ENCODE measurements around the gene TBC1D9B. TPM values are rescaled to one million over a fixed set of nuclear protein-coding genes. Genes with fewer than 3 reads are reported as not detected.

Gene TBC1D9B
- total and polyA plus RNA-seq, 2 experiments from 2014 or later = 55.7 to 78.8 TPM

GRCh38 chr5:179900206-179900605, 7.5 kb downstream of the TBC1D9B start:
- DNase-seq = no peak
- 83 to 85% methylated on average over 9 of the region's 9 CpGs for WGBS, 2 experiments (ENCODE audit: low coverage in 1 of 2, low lambda C conversion rate in 2 of 2, missing lambda C conversion rate in 2 of 2)
- no peak overlapping the region for H2AFZ ChIP-seq
- H3K27ac ChIP-seq = no peak overlapping the region
- in situ Hi-C loops (cut with MboI) = no loop called here
- peaks cover 42% of the 10 kb centered on the region; the same call in 1 of the 2 replicates for H3K36me3 ChIP-seq (ENCODE audit: low read depth)
- H3K27me3 ChIP-seq (replicated peaks; ENCODE audit: insufficient read depth) = no peaks in the 10 kb centered on the region
- H3K79me2 ChIP-seq (ENCODE audit: insufficient read depth) = peaks cover 65% of the 10 kb centered on the region
- H3K4me1 ChIP-seq (ENCODE audit: insufficient read depth) = no peaks in the 10 kb centered on the region
- no peak for TF ChIP-seq EZH2 (IDR thresholded peaks at IDR 0.05; ENCODE audit: insufficient read depth, poor library complexity, severe bottlenecking)
- TF ChIP-seq EZH2phosphoT487 (IDR thresholded peaks at IDR 0.05; ENCODE audit: insufficient read depth, low read depth) = no peak
- no peak overlapping the region for H3K4me2 ChIP-seq (ENCODE audit: unreplicated experiment)
- H4K20me1 ChIP-seq (ENCODE audit: insufficient read depth) = no peaks in the 10 kb centered on the region; the same call in 1 of the 2 replicates
- no peak overlapping the region for H3K4me3 ChIP-seq
- H3K9me2 ChIP-seq (ENCODE audit: insufficient read depth) = no peaks in the 10 kb centered on the region
- H3K9ac ChIP-seq = no peak overlapping the region
- no peaks in the 10 kb centered on the region for H3K9me3 ChIP-seq (ENCODE audit: low read depth)
- no peaks in the 10 kb centered on the region for H3F3A ChIP-seq (ENCODE audit: insufficient read depth)

DNA sequence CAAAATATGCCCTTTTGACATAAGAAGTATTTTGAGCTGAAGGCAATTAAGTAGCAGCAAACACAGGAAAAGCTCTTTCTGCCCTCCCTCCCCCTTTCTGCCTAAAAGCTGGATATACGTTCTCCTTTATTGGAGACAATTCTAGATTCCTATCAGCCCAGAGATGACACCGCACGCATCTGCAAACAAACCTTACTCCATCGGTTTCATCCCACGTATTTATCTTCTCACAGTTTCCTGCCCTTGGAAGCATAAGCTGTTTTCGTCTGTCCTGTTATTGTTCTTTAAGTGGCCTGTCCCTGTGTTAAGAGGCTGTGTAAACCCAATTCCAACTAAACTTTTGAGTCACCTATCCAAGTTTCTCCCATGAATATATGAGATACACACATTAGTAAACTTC, 11.8 kb downstream of the TBC1D9B start:
- Histone ChIP-seq H3K9me2 (ENCODE audit: insufficient read depth) (no peaks in the 10 kb centered on the region), H4K20me1 (ENCODE audit: insufficient read depth) (no peaks in the 10 kb centered on the region; the same call in 1 of the 2 replicates), H3K36me3 (ENCODE audit: low read depth) (peaks cover 34% of the 10 kb centered on the region; the same call in 1 of the 2 replicates), H3K27me3 (replicated peaks; ENCODE audit: insufficient read depth) (no peaks in the 10 kb centered on the region), H3K4me2 (ENCODE audit: unreplicated experiment) (no peak overlapping the region), H3K9ac (no peak overlapping the region), H3K27ac (no peak overlapping the region), H3F3A (ENCODE audit: insufficient read depth) (no peaks in the 10 kb centered on the region), H2AFZ (no peak overlapping the region), H3K4me3 (no peak overlapping the region), H3K4me1 (ENCODE audit: insufficient read depth) (no peaks in the 10 kb centered on the region), H3K79me2 (ENCODE audit: insufficient read depth) (peaks cover 23% of the 10 kb centered on the region), H3K9me3 (ENCODE audit: low read depth) (no peaks in the 10 kb centered on the region)
- in situ Hi-C loops (cut with MboI) = no loop called here
- TF ChIP-seq EZH2 (IDR thresholded peaks at IDR 0.05; ENCODE audit: insufficient read depth, poor library complexity, severe bottlenecking) (no peak), EZH2phosphoT487 (IDR thresholded peaks at IDR 0.05; ENCODE audit: insufficient read depth, low read depth) (no peak)
- DNase-seq = no peak
- 85 to 86% methylated on average over 6 of the region's 6 CpGs for WGBS, 2 experiments (ENCODE audit: low coverage in 1 of 2, low lambda C conversion rate in 2 of 2, missing lambda C conversion rate in 2 of 2)

GRCh38 chr5:179893958-179894895, 13.5 kb downstream of the TBC1D9B start:
- Histone ChIP-seq H3K36me3 (ENCODE audit: low read depth) (peaks cover 27% of the 10 kb centered on the region; the same call in 1 of the 2 replicates), H3K4me3 (no peak overlapping the region), H3K4me2 (ENCODE audit: unreplicated experiment) (no peak overlapping the region), H3K9me2 (ENCODE audit: insufficient read depth) (no peaks in the 10 kb centered on the region), H3K27ac (no peak overlapping the region), H2AFZ (no peak overlapping the region), H3K27me3 (replicated peaks; ENCODE audit: insufficient read depth) (no peaks in the 10 kb centered on the region), H3K9ac (no peak overlapping the region), H4K20me1 (ENCODE audit: insufficient read depth) (no peaks in the 10 kb centered on the region; the same call in 1 of the 2 replicates), H3K9me3 (ENCODE audit: low read depth) (no peaks in the 10 kb centered on the region), H3K79me2 (ENCODE audit: insufficient read depth) (peaks cover 7% of the 10 kb centered on the region; the same call in 1 of the 2 replicates), H3K4me1 (ENCODE audit: insufficient read depth) (no peaks in the 10 kb centered on the region), H3F3A (ENCODE audit: insufficient read depth) (no peaks in the 10 kb centered on the region)
- no peak for DNase-seq
- 97 to 98% methylated on average over 19 to 26 of the region's 26 CpGs for WGBS, 2 experiments (ENCODE audit: low coverage in 1 of 2, low lambda C conversion rate in 2 of 2, missing lambda C conversion rate in 2 of 2)
- in situ Hi-C loops (cut with MboI) = no loop called here
- TF ChIP-seq EZH2phosphoT487 (IDR thresholded peaks at IDR 0.05; ENCODE audit: insufficient read depth, low read depth) (no peak), EZH2 (IDR thresholded peaks at IDR 0.05; ENCODE audit: insufficient read depth, poor library complexity, severe bottlenecking) (no peak)

DNA sequence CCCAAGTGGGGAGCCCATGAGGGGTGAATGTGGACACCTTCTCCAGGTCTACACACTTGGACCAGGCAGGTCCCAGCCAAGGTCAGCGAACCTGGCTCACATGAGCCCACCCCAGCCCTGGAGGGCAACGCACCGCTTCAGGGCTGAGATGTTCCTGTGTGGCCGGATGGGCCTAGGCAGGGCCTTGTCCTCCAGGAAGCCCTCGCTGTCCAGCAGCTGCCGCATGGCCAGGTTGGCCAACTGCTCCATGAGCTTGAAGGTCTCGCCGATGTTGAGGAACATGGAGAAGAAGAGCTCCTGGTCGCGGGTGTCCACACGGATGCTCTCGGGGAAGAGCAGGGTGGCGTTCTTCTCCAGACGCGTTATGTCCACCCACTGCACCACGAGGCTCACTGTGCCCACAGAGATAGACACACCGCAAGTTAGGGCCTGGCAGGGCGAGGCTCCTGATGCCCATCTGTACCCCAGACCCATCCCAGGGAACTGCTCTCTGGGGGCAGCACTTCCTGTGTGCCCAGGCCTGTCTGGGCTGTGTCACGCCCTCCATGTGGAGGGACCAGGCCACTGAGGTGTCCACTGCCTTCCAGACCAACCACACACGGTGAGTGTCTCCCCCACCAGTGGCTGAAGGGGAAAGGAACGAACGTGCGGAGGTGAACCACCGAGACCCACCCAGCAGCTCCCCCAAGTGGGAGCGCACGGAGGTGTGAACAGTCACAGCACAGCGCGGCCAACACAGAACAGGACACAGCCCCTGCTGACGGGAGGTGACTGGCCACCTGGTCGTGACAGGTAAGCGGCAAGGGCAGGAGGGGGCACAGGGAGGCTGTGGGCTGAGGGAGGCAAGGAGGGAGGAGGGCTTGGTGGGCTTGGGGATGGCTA, 14.4 kb downstream of the TBC1D9B start:
- in situ Hi-C loops (cut with MboI) = no loop called here
- peaks cover 19% of the 10 kb centered on the region; the same call in 1 of the 2 replicates for H3K36me3 ChIP-seq (ENCODE audit: low read depth)
- no peak for TF ChIP-seq EZH2 (IDR thresholded peaks at IDR 0.05; ENCODE audit: insufficient read depth, poor library complexity, severe bottlenecking)
- TF ChIP-seq EZH2phosphoT487 (IDR thresholded peaks at IDR 0.05; ENCODE audit: insufficient read depth, low read depth) = no peak

More for the DNA sequence above, 14.4 kb downstream of the TBC1D9B start:
- H2AFZ ChIP-seq = no peak overlapping the region
- no peak overlapping the region for H3K27ac ChIP-seq
- no peak overlapping the region for H3K9ac ChIP-seq
- no peaks in the 10 kb centered on the region for H3F3A ChIP-seq (ENCODE audit: insufficient read depth)
- H3K4me1 ChIP-seq (ENCODE audit: insufficient read depth) = no peaks in the 10 kb centered on the region
- H3K9me2 ChIP-seq (ENCODE audit: insufficient read depth) = no peaks in the 10 kb centered on the region
- H3K79me2 ChIP-seq (ENCODE audit: insufficient read depth) = no peaks in the 10 kb centered on the region
- no peaks in the 10 kb centered on the region for H4K20me1 ChIP-seq (ENCODE audit: insufficient read depth)
- DNase-seq = no peak
- H3K4me3 ChIP-seq = no peak overlapping the region
- 93 to 94% methylated on average over 30 to 31 of the region's 31 CpGs for WGBS, 2 experiments (ENCODE audit: low coverage in 1 of 2, low lambda C conversion rate in 2 of 2, missing lambda C conversion rate in 2 of 2)
- H3K4me2 ChIP-seq (ENCODE audit: unreplicated experiment) = no peak overlapping the region
- no peaks in the 10 kb centered on the region for H3K27me3 ChIP-seq (replicated peaks; ENCODE audit: insufficient read depth)
- no peaks in the 10 kb centered on the region for H3K9me3 ChIP-seq (ENCODE audit: low read depth)
